Hepatocyte (in vitro differentiated cells): Measurements from ENCODE around the gene DDX1. TPM values are rescaled to one million over a fixed set of nuclear protein-coding genes. Genes with fewer than 3 reads are reported as not detected.

Experiments
- DNase-seq: peaks from one replicate; pipeline ENCODE4 v3.0.0-alpha.2; 2016; ENCODE audit warnings: low spot score
- H2AFZ ChIP-seq: fragments of 200-600 bp; sonication (generic); 2 replicates; pipeline ENCODE4 v1.6.0; 2016; ENCODE audit warnings: antibody characterized with exemption, mild to moderate bottlenecking
- H3K27ac ChIP-seq: fragments of 200-600 bp; sonication (generic); 2 replicates; pipeline ENCODE4 v1.5.1; 2016; ENCODE audit warnings: mild to moderate bottlenecking
- H3K27me3 ChIP-seq: fragments of 200-600 bp; sonication (generic); 2 replicates; pipeline ENCODE4 v1.6.1; 2016
- H3K36me3 ChIP-seq: fragments of 200-600 bp; sonication (generic); replicated peaks from 2 replicates; pipeline ENCODE4 v1.5.1; 2016; ENCODE audit warnings: low read depth; ENCODE audit not compliant: insufficient read depth
- H3K4me1 ChIP-seq: fragments of 200-600 bp; sonication (generic); 2 replicates; pipeline ENCODE4 v1.5.1; 2016; ENCODE audit warnings: mild to moderate bottlenecking, moderate library complexity; ENCODE audit not compliant: insufficient read depth
- H3K4me2 ChIP-seq: fragments of 200-600 bp; sonication (generic); 2 replicates; pipeline ENCODE4 v1.6.0; 2016
- H3K4me3 ChIP-seq: fragments of 200-600 bp; sonication (generic); 2 replicates; pipeline ENCODE4 v1.5.1; 2016; ENCODE audit warnings: mild to moderate bottlenecking
- H3K79me2 ChIP-seq: fragments of 200-600 bp; sonication (generic); 2 replicates; pipeline ENCODE4 v1.6.0; 2017; ENCODE audit warnings: mild to moderate bottlenecking
- H3K9me2 ChIP-seq: fragments of 200-600 bp; sonication (generic); replicated peaks from 2 replicates; pipeline ENCODE4 v1.6.0; 2017; ENCODE audit warnings: mild to moderate bottlenecking; ENCODE audit not compliant: insufficient read depth
- H3K9me3 ChIP-seq: fragments of 200-600 bp; sonication (generic); 2 replicates; pipeline ENCODE4 v1.5.1; 2016; ENCODE audit warnings: low read depth, mild to moderate bottlenecking
- H4K20me1 ChIP-seq: fragments of 200-600 bp; sonication (generic); 2 replicates; pipeline ENCODE4 v1.6.0; 2016; ENCODE audit warnings: mild to moderate bottlenecking; ENCODE audit not compliant: insufficient read depth, poor library complexity, severe bottlenecking
- CTCF ChIP-seq: fragments of 200-600 bp; sonication (generic); IDR thresholded peaks from 2 replicates; pipeline ENCODE4 v1.5.1; 2016; ENCODE audit warnings: antibody characterized with exemption, mild to moderate bottlenecking; ENCODE audit not compliant: poor library complexity
- EZH2 ChIP-seq: fragments of 200-600 bp; sonication (generic); IDR thresholded peaks from 2 replicates; pipeline ENCODE4 v1.6.1; 2016; ENCODE audit warnings: antibody characterized with exemption, mild to moderate bottlenecking, borderline replicate concordance
- EZH2phosphoT487 ChIP-seq: fragments of 200-600 bp; sonication (generic); IDR thresholded peaks from one replicate; pipeline ENCODE4 v1.6.1; 2018; ENCODE audit warnings: antibody characterized with exemption, mild to moderate bottlenecking, low read depth, moderate library complexity; ENCODE audit not compliant: unreplicated experiment, severe bottlenecking
- WGBS: methylation state at CpG from one replicate; pipeline ENCODE4 v1.1.6; 2016; ENCODE audit warnings: low lambda C conversion rate; ENCODE audit errors: missing lambda C conversion rate; 5-methylcytosine and 5-hydroxymethylcytosine counted together
- polyA plus RNA-seq: library from polyadenylated mRNA; unstranded; fragments of >200 nt; fragmentation: Nextera tagmentation; extraction: Ambion mirVana; gene quantifications from 2 replicates; pipeline ENCODE4 v1.2.1, GENCODE V29; 2016
- total RNA-seq: library from RNA; depleted of rRNA; stranded (reverse); fragments of >200 nt; gene quantifications from 2 replicates; pipeline ENCODE4 v1.2.3, GENCODE V29; 2014

DDX1 gene
- total and polyA plus RNA-seq, 2 experiments from 2014 or later = 70.2 to 76.2 TPM

GRCh38 chr2:15557887-15558311, 33.8 kb upstream of the DDX1 start:
- H3K9me2 ChIP-seq = no peaks in the 10 kb centered on the region
- no peak for TF ChIP-seq EZH2
- TF ChIP-seq EZH2phosphoT487 = no peak
- no peak for TF ChIP-seq CTCF
- 71% methylated on average over 5 of the region's 5 CpGs for WGBS
- H3K27ac ChIP-seq = no peak overlapping the region
- H3K4me2 ChIP-seq = peak overlapping the region; percentile 12
- H3K36me3 ChIP-seq = no peaks in the 10 kb centered on the region
- H3K79me2 ChIP-seq = peaks cover 52% of the 10 kb centered on the region
- no peaks in the 10 kb centered on the region for H3K9me3 ChIP-seq
- H3K4me1 ChIP-seq = peaks cover 18% of the 10 kb centered on the region
- DNase-seq = no peak
- no peaks in the 10 kb centered on the region for H4K20me1 ChIP-seq
- no peak overlapping the region for H3K4me3 ChIP-seq
- no peaks in the 10 kb centered on the region for H3K27me3 ChIP-seq
- H2AFZ ChIP-seq = no peak overlapping the region

GRCh38 chr2:15559379-15560139, 32.1 kb upstream of the DDX1 start:
- Histone ChIP-seq H3K27me3 (no peaks in the 10 kb centered on the region), H4K20me1 (no peaks in the 10 kb centered on the region), H3K9me3 (no peaks in the 10 kb centered on the region), H2AFZ (no peak overlapping the region), H3K27ac (no peak overlapping the region), H3K79me2 (peaks cover 49% of the 10 kb centered on the region), H3K9me2 (no peaks in the 10 kb centered on the region), H3K4me3 (peak overlapping the region; percentile 75), H3K36me3 (no peaks in the 10 kb centered on the region), H3K4me2 (peak overlapping the region; percentile 84), H3K4me1 (peaks cover 18% of the 10 kb centered on the region)
- no peak for DNase-seq
- TF ChIP-seq EZH2phosphoT487 (no peak), EZH2 (no peak), CTCF (no peak)
- whole genome bisulfite sequencing = 78% methylated on average over 6 of the region's 6 CpGs

GRCh38 chr2:15560140-15560987, 31.3 kb upstream of the DDX1 start:
- Histone ChIP-seq H3K9me2 (no peaks in the 10 kb centered on the region), H3K27ac (peak overlapping the region; percentile 88), H3K4me2 (peak overlapping the region; percentile 84), H3K4me1 (peaks cover 18% of the 10 kb centered on the region), H3K36me3 (no peaks in the 10 kb centered on the region), H3K27me3 (no peaks in the 10 kb centered on the region), H3K79me2 (peaks cover 47% of the 10 kb centered on the region), H3K4me3 (peak overlapping the region; percentile 75), H3K9me3 (no peaks in the 10 kb centered on the region), H4K20me1 (no peaks in the 10 kb centered on the region), H2AFZ (peak overlapping the region; percentile 98)
- WGBS = 3% methylated on average over 31 of the region's 32 CpGs
- TF ChIP-seq CTCF (no peak), EZH2phosphoT487 (no peak), EZH2 (no peak)
- peak; percentile 61 for DNase-seq
